ENCODE measurements around the gene PCNA. TPM values are rescaled to one million over a fixed set of nuclear protein-coding genes. Genes with fewer than 3 reads are reported as not detected.

Gene PCNA
- total and polyA plus RNA-seq, 8 donors = 0.87 to 82.3 (median 65.8) TPM

GRCh38 chr20:5155404-5155803, 35.6 kb upstream of the PCNA start:
- intact Hi-C loops (cut with DNase I; ENCODE audit: low total_unique reads) = no loop called here
- Histone ChIP-seq H3K27ac (no peak overlapping the region), H3K27me3 (no peaks in the 10 kb centered on the region), H3K4me1 (peaks cover 13 to 68% (median 37%) of the 10 kb centered on the region in 4 donors), H3K9me3 (no peaks in the 10 kb centered on the region), H3K36me3 (no peaks in the 10 kb centered on the region), H3K4me3 (no peak overlapping the region)
- no peak for TF ChIP-seq EP300 (IDR thresholded peaks at IDR 0.05)
- TF ChIP-seq POLR2A (IDR thresholded peaks at IDR 0.05) = no peak
- TF ChIP-seq CTCF (IDR thresholded peaks at IDR 0.05) = no peak
- no peak for TF ChIP-seq POLR2AphosphoS5 (IDR thresholded peaks at IDR 0.05)
- 68 to 86% (median 77%) methylated on average over 2 of the region's 2 CpGs for WGBS, 5 donors
- DNase-seq = no peak

- TF ChIP-seq POLR2AphosphoS5 (IDR thresholded peaks at IDR 0.05) (no peak), EP300 (IDR thresholded peaks at IDR 0.05) (no peak), POLR2A (IDR thresholded peaks at IDR 0.05) (no peak), CTCF (IDR thresholded peaks at IDR 0.05) (no peak)
- Histone ChIP-seq H3K4me3 (no peak overlapping the region), H3K4me1 (peaks cover 21 to 73% (median 43%) of the 10 kb centered on the region in 4 donors), H3K27ac (no peak overlapping the region), H3K36me3 (no peaks in the 10 kb centered on the region), H3K27me3 (no peaks in the 10 kb centered on the region), H3K9me3 (no peaks in the 10 kb centered on the region)
- 90 to 98% (median 96%) methylated on average over 6 of the region's 6 CpGs for WGBS, 5 donors
- DNase-seq = no peak
- intact Hi-C loops (cut with DNase I; ENCODE audit: low total_unique reads) = no loop called here
These were observed 34.8 kb upstream of the PCNA start for GRCh38 chr20:5154543-5154925.

GRCh38 chr20:5153612-5154542, 34.1 kb upstream of the PCNA start:
- intact Hi-C loops (cut with DNase I; ENCODE audit: low total_unique reads) = no loop called here
- 79 to 83% (median 80%) methylated on average over 5 of the region's 5 CpGs for WGBS, 5 donors
- no peak overlapping the region for H3K27ac ChIP-seq

GRCh38 chr20:5153152-5153467, 33.4 kb upstream of the PCNA start:
- intact Hi-C loops (cut with DNase I; ENCODE audit: low total_unique reads) = no loop called here
- Histone ChIP-seq H3K4me3 (no peak overlapping the region), H3K36me3 (no peaks in the 10 kb centered on the region), H3K4me1 (peaks cover 25 to 87% (median 53%) of the 10 kb centered on the region in 4 donors), H3K27ac (no peak overlapping the region), H3K9me3 (no peaks in the 10 kb centered on the region), H3K27me3 (no peaks in the 10 kb centered on the region)
- TF ChIP-seq POLR2AphosphoS5 (IDR thresholded peaks at IDR 0.05) (no peak), POLR2A (IDR thresholded peaks at IDR 0.05) (no peak)
- 73 to 83% (median 80%) methylated on average over 3 of the region's 3 CpGs for WGBS, 5 donors
- no peak for DNase-seq

More at GRCh38 chr20:5153612-5154542, 34.1 kb upstream of the PCNA start:
- TF ChIP-seq POLR2A (IDR thresholded peaks at IDR 0.05) (no peak), EP300 (IDR thresholded peaks at IDR 0.05) (no peak), POLR2AphosphoS5 (IDR thresholded peaks at IDR 0.05) (no peak), CTCF (IDR thresholded peaks at IDR 0.05) (no peak)
- Histone ChIP-seq H3K4me1 (peaks cover 21 to 79% (median 46%) of the 10 kb centered on the region in 4 donors), H3K27me3 (no peaks in the 10 kb centered on the region), H3K9me3 (no peaks in the 10 kb centered on the region), H3K4me3 (no peak overlapping the region), H3K36me3 (no peaks in the 10 kb centered on the region)
- DNase-seq = no peak

Measured in stomach (tissue), 9 donors.